MCF 10A (cell line): Measurements from ENCODE around the gene CRYM. TPM values are rescaled to one million over a fixed set of nuclear protein-coding genes. Genes with fewer than 3 reads are reported as not detected.

Experiments
- BruUV-seq: library from RNA; stranded (reverse); fragments of 400-500 nt; replicated peaks from 2 replicates; lab custom pipeline; 2021; lab: Mats Ljungman, UMichigan
- CTCF ChIA-PET: fragments of 300-600 bp; sonication (Branson Sonifier 250); formaldehyde crosslinking; extraction: SDS; loops from one replicate; lab custom pipeline; 2021; ENCODE audit warnings: antibody characterized with exemption, inconsistent platforms; lab: Yijun Ruan, JAX
- POLR2A ChIA-PET: fragments of 300-600, 350-650 bp; sonication (Branson Sonifier 250); formaldehyde crosslinking; extraction: SDS; loops from one replicate; lab custom pipeline; 2020; ENCODE audit warnings: antibody characterized with exemption, inconsistent platforms; lab: Yijun Ruan, JAX
- DNase-seq: peaks from one replicate; pipeline ENCODE4 v3.0.0-alpha.2; 2018; ENCODE audit not compliant: unreplicated experiment
- H3K27ac Mint-ChIP-seq: one replicate; pipeline ENCODE4 v1.8.0; 2022; ENCODE audit warnings: mild to moderate bottlenecking, low read depth, mixed read lengths; ENCODE audit not compliant: unreplicated experiment
- H3K27me3 Mint-ChIP-seq: one replicate; pipeline ENCODE4 v1.8.0; 2022; ENCODE audit warnings: mixed read lengths; ENCODE audit not compliant: insufficient read depth, unreplicated experiment
- H3K36me3 Mint-ChIP-seq: one replicate; pipeline ENCODE4 v1.8.0; 2022; ENCODE audit warnings: mild to moderate bottlenecking, moderate library complexity, mixed read lengths; ENCODE audit not compliant: insufficient read depth, unreplicated experiment
- H3K4me1 Mint-ChIP-seq: one replicate; pipeline ENCODE4 v1.8.0; 2022; ENCODE audit warnings: mixed read lengths; ENCODE audit not compliant: insufficient read depth, unreplicated experiment
- H3K4me3 Mint-ChIP-seq: one replicate; pipeline ENCODE4 v1.8.0; 2022; ENCODE audit warnings: mild to moderate bottlenecking, moderate library complexity, mixed read lengths; ENCODE audit not compliant: unreplicated experiment
- H3K9me3 Mint-ChIP-seq: one replicate; pipeline ENCODE4 v1.8.0; 2022; ENCODE audit warnings: mixed read lengths; ENCODE audit not compliant: unreplicated experiment
- intact Hi-C: fragments of 100-400 bp; cut with micrococcal nuclease; formaldehyde crosslinking; loops from 2 replicates; pipeline ENCODE4 v1.14.1; 2022
- total RNA-seq: library from RNA; stranded (reverse); gene quantifications from 2 replicates; pipeline ENCODE4 v1.2.3, GENCODE V29; 2022
- TF ChIP-seq, protein P1 (sequence below): fragments of 200-600 bp; IDR thresholded peaks from one replicate; pipeline ENCODE4 v1.8.0; 2022; ENCODE audit warnings: antibody characterized with exemption, mild to moderate bottlenecking; ENCODE audit not compliant: unreplicated experiment

Gene CRYM
- total RNA-seq, 1 experiment from 2014 or later, result 1.6 TPM

DNA sequence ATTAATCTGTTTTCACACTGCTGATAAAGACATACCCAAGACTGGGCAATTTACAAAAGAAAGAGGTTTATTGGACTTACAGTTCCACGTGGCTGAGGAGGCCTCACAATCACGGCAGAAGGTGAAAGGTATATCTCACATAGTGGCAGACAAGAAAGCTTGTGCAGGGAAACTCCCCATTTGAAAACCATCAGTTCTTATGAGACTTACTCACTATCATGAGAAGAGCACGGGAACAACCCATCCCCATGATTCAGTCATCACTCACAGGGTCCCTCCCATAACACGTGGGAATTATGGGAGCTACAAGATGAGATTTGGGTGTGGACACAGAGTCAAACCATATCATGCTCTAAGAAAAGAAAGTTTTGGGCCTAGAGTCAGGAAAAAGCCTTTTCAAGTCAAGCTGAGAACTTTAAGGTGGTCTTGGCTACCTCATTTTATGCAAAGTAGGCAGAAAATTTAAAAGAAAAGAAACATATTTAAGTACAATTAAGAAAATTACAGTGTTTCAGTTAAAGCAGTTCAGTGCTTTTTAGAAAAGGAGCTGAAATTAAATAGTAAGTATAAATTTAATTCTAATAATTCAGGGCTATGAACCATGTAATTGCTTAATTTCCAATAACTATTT is 24.9 kb upstream of the CRYM start:
- Mint-ChIP-seq H3K9me3 (no peaks in the 10 kb centered on the region), H3K36me3 (peaks cover 13% of the 10 kb centered on the region), H3K27ac (peak overlapping the region; percentile 98), H3K4me1 (peaks cover 23% of the 10 kb centered on the region), H3K4me3 (peak overlapping the region; percentile 94), H3K27me3 (no peaks in the 10 kb centered on the region)
- ChIA-PET POLR2A (interaction anchor here (0.5 to 4.1 kb wide), 21 partner anchors 9 to 562 kb away, joined by 3 to 115 read pairs (median 4); partner anchors contain the start of genes DCUN1D3, ERI2, LDAF1 and LYRM1), CTCF (interaction anchor here (0.8 to 4.1 kb wide), 5 partner anchors 115 to 497 kb away, joined by 3 to 96 read pairs (median 13); partner anchors contain the start of genes ERI2, LDAF1 and REXO5)
- intact Hi-C loops, result loop anchor here (5.0 kb wide), 4 partner anchors 59 to 506 kb away; partner anchors contain the start of genes DCUN1D3 and LYRM1
- BruUV-seq, result no TSS peak
- peak; percentile 86 for DNase-seq
- TF ChIP-seq, protein P1, sequence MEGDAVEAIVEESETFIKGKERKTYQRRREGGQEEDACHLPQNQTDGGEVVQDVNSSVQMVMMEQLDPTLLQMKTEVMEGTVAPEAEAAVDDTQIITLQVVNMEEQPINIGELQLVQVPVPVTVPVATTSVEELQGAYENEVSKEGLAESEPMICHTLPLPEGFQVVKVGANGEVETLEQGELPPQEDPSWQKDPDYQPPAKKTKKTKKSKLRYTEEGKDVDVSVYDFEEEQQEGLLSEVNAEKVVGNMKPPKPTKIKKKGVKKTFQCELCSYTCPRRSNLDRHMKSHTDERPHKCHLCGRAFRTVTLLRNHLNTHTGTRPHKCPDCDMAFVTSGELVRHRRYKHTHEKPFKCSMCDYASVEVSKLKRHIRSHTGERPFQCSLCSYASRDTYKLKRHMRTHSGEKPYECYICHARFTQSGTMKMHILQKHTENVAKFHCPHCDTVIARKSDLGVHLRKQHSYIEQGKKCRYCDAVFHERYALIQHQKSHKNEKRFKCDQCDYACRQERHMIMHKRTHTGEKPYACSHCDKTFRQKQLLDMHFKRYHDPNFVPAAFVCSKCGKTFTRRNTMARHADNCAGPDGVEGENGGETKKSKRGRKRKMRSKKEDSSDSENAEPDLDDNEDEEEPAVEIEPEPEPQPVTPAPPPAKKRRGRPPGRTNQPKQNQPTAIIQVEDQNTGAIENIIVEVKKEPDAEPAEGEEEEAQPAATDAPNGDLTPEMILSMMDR, result no peak

DNA sequence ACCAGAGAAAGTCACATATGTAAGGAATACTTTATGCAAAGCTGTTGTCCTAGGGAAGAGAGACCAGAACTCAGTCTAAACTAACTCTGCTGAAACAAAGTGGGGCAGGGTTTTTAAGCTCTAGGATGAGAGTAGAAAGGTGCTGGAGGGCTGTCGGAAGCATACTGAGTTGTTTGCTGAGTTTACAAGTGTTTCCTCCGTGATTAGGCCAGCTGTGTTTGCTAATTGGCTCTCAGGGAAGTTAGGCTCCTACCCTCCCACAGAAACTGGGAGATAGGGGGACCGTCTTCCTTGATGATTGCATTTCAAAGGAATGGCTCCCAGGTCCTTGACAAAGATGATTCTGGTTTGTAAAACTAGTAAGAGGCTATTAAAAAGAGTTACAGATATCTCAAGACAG is 24.4 kb upstream of the CRYM start:
- H3K4me1 Mint-ChIP-seq, result peaks cover 23% of the 10 kb centered on the region
- H3K27me3 Mint-ChIP-seq, result no peaks in the 10 kb centered on the region
- peaks cover 13% of the 10 kb centered on the region for H3K36me3 Mint-ChIP-seq
- DNase-seq, result no peak
- POLR2A ChIA-PET, result interaction anchor here (0.6 to 4.1 kb wide), 16 partner anchors 10 to 562 kb away, joined by 3 to 115 read pairs (median 6); partner anchors contain the start of genes DCUN1D3, ERI2, LDAF1 and LYRM1
- TSS peak; percentile 85 for BruUV-seq
- TF ChIP-seq, protein P1, result no peak
- CTCF ChIA-PET, result interaction anchor here (0.8 to 4.1 kb wide), 5 partner anchors 114 to 497 kb away, joined by 3 to 96 read pairs (median 13); partner anchors contain the start of genes ERI2, LDAF1 and REXO5
- intact Hi-C loops, result loop anchor here (5.0 kb wide), 4 partner anchors 60 to 505 kb away; partner anchors contain the start of genes DCUN1D3 and LYRM1
- peak overlapping the region; percentile 98 for H3K27ac Mint-ChIP-seq
- H3K4me3 Mint-ChIP-seq, result peak overlapping the region; percentile 94
- H3K9me3 Mint-ChIP-seq, result no peaks in the 10 kb centered on the region

DNA sequence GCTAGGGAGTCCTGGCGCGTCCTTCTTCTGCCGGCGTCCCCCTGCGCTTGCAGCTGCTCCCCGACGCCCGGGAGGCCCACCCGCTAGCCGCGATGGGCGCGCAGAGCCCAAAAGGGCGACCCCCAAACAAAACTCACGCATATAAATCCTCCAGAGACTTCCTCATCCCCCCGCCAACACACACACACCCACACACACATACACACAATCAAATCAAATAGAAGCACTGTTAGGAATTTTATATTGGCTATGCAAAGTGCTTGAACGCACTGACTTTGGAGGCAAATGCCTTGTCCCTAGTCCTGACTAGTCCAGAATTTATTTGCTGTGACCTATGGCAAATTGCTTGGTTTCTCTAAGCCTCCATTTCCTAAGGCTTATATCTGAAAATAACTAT is 23.8 kb upstream of the CRYM start:
- Mint-ChIP-seq H3K4me1 (peaks cover 23% of the 10 kb centered on the region), H3K4me3 (peak overlapping the region; percentile 94), H3K27me3 (no peaks in the 10 kb centered on the region), H3K9me3 (no peaks in the 10 kb centered on the region), H3K36me3 (peaks cover 13% of the 10 kb centered on the region), H3K27ac (peak overlapping the region; percentile 98)
- BruUV-seq, result no TSS peak
- intact Hi-C loops, result loop anchor here (5.0 kb wide), 4 partner anchors 60 to 505 kb away; partner anchors contain the start of genes DCUN1D3 and LYRM1
- POLR2A ChIA-PET, result interaction anchor here (0.7 to 4.1 kb wide), 20 partner anchors 10 to 889 kb away, joined by 3 to 115 read pairs (median 7); partner anchors contain the start of genes DCUN1D3, ERI2, LDAF1 and LYRM1
- no peak for DNase-seq
- CTCF ChIA-PET, result interaction anchor here (1.2 to 4.1 kb wide), 4 partner anchors 114 to 496 kb away, joined by 3 to 96 read pairs (median 50); partner anchors contain the start of genes ERI2, LDAF1 and REXO5
- TF ChIP-seq, protein P1, result no peak
